Lower lobe of right lung (tissue), 2 donors: Measurements from ENCODE around the gene ROBO1. TPM values are rescaled to one million over a fixed set of nuclear protein-coding genes. Genes with fewer than 3 reads are reported as not detected.

Experiments used
- ATAC-seq, 2 donors: fragments of 200-7000 bp; cut with Tn5 transposase; one replicate each; pipeline ENCODE4 v1.9.1; 2020 to 2022; ENCODE audit warnings: mild to moderate bottlenecking in 2 of 2, moderate library complexity in 2 of 2
- DNase-seq: peaks from one replicate; pipeline ENCODE4 v3.0.0-alpha.2; 2020
- H3K27ac ChIP-seq: fragments of 200-600 bp; one replicate; pipeline ENCODE4 v1.8.0; 2022
- H3K27me3 ChIP-seq: fragments of 200-600 bp; one replicate; pipeline ENCODE4 v1.8.0; 2022; ENCODE audit warnings: low read depth
- H3K36me3 ChIP-seq: fragments of 200-600 bp; one replicate; pipeline ENCODE4 v1.8.0; 2022; ENCODE audit warnings: mild to moderate bottlenecking
- H3K4me1 ChIP-seq: fragments of 200-600 bp; one replicate; pipeline ENCODE4 v1.8.0; 2022
- H3K4me3 ChIP-seq: fragments of 200-600 bp; one replicate; pipeline ENCODE4 v1.8.0; 2022; ENCODE audit warnings: mild to moderate bottlenecking
- H3K9me3 ChIP-seq: fragments of 200-600 bp; one replicate; pipeline ENCODE4 v1.8.0; 2022
- intact Hi-C: fragments of 100-400 bp; cut with DNase I; formaldehyde crosslinking; loops from one replicate; pipeline ENCODE4 v1.11.0; 2022
- total RNA-seq: library from RNA; stranded (reverse); fragmentation: NEBNext Ultra II Directional; extraction: Animal tissue kit (Norgen Biotek cat#: 25700); gene quantifications from one replicate; pipeline ENCODE4 v1.2.1, GENCODE V29; 2021
- TF ChIP-seq, protein P1 (sequence below): fragments of 200-600 bp; IDR thresholded peaks from one replicate; pipeline ENCODE4 v1.8.0; 2022; ENCODE audit warnings: antibody characterized with exemption, mild to moderate bottlenecking
- donor health status: DM: no; HTN: yes; CAD: no; lungs with severe emphysema.

Gene ROBO1
- total RNA-seq, 1 donor from 2014 or later, result 14.8 TPM

DNA sequence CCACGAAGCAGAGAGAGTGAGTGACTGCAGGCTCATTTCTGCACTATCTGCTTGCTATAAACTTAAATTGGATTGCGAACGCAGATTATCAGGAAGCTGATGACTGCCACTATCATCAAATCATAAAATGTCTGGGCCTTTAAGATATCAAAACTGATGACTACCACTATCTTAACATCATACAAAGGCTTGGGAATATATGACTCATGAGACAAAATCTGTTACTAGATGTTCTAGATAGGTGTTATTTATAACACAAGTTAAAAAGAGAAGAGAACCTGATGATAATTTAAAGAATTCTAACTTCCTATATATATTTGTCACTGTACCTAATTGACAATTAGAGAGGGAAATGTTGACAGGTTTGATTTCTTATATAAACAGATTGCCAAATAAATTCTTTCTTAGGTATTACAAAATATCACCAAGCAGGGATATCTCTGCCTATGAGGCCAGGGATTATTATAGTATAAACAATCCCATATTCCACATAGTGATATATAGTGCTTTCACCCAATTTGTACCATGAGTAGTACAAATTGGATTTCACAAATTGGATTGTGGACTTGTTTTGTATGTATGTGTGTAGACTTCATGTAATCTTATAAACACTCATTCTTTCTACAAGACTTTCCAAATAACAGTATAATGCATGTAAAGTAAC lies 1157.2 kb downstream of the ROBO1 start:
- Histone ChIP-seq H3K27ac (no peak overlapping the region), H3K36me3 (no peaks in the 10 kb centered on the region), H3K27me3 (no peaks in the 10 kb centered on the region), H3K4me3 (no peak overlapping the region), H3K4me1 (no peaks in the 10 kb centered on the region), H3K9me3 (no peaks in the 10 kb centered on the region)
- TF ChIP-seq, protein P1, sequence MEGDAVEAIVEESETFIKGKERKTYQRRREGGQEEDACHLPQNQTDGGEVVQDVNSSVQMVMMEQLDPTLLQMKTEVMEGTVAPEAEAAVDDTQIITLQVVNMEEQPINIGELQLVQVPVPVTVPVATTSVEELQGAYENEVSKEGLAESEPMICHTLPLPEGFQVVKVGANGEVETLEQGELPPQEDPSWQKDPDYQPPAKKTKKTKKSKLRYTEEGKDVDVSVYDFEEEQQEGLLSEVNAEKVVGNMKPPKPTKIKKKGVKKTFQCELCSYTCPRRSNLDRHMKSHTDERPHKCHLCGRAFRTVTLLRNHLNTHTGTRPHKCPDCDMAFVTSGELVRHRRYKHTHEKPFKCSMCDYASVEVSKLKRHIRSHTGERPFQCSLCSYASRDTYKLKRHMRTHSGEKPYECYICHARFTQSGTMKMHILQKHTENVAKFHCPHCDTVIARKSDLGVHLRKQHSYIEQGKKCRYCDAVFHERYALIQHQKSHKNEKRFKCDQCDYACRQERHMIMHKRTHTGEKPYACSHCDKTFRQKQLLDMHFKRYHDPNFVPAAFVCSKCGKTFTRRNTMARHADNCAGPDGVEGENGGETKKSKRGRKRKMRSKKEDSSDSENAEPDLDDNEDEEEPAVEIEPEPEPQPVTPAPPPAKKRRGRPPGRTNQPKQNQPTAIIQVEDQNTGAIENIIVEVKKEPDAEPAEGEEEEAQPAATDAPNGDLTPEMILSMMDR, result no peak
- intact Hi-C loops, result no loop called here
- no peak for DNase-seq
- no peak for ATAC-seq

DNA sequence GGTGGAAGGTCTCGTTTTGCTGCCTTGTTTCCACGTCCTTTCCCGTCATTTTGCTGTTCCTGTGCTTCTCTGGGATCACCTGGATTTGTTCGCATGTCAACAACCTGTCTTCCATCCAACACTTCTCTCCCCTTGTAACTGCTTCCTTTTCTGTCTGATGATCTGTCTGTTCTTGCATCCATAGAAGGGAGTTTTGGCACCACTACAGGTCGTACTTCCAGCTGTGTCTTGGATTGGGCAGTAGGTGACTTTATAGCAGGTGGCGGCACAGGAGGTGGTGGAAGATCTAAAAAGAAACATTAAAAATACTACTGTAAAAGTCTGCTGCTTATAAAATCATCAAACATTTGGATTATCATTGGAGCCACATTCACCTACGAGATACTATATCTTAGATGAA lies 1161.0 kb downstream of the ROBO1 start:
- Histone ChIP-seq H3K27ac (no peak overlapping the region), H3K9me3 (no peaks in the 10 kb centered on the region), H3K4me1 (no peaks in the 10 kb centered on the region), H3K36me3 (no peaks in the 10 kb centered on the region), H3K4me3 (no peak overlapping the region), H3K27me3 (no peaks in the 10 kb centered on the region)
- DNase-seq, result no peak
- TF ChIP-seq, protein P1, result no peak
- no peak for ATAC-seq
- intact Hi-C loops, result no loop called here

DNA sequence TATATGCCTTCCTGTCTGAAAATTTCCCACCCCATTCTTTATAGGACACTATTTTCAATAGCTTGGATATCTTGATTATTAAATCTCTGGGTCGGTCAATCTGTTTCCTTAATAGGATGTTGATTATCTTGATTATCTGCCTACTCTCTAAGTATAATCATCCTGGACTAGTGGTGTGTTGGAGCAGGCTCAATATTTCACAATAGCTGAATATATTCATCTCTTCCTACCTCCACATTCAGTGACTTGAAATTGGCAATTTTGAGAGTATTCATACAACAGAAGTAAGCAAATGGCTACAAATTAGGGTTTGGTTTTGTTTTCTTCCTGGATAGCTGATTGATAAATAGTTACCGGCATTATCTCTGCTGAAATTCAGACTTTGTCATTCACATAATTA lies 1162.6 kb downstream of the ROBO1 start:
- no peak for ATAC-seq
- no peak overlapping the region for H3K4me3 ChIP-seq
- TF ChIP-seq, protein P1, result no peak
- no peaks in the 10 kb centered on the region for H3K36me3 ChIP-seq
- DNase-seq, result no peak
- no peaks in the 10 kb centered on the region for H3K4me1 ChIP-seq
- no peak overlapping the region for H3K27ac ChIP-seq
- H3K9me3 ChIP-seq, result no peaks in the 10 kb centered on the region
- intact Hi-C loops, result no loop called here
- H3K27me3 ChIP-seq, result no peaks in the 10 kb centered on the region

DNA sequence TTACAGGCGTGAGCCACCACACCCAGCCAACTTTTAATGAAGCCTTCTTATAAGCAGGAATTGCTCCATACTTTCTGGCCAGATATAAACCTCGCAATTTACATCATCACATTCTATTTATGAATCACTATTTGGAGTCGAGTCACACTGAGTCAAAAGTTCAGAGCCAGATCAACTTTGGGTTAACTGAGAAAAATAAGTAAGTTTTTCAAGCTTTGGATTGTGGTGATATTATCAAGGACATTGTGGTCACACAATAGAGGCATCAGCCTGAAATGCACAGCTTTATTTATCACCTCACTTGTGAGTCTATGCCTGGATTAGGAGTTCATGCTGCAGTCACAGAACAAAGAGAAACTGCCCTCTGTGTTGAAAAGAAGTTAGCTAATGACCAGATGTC lies 1163.5 kb downstream of the ROBO1 start:
- TF ChIP-seq, protein P1, result no peak
- no peak for ATAC-seq

DNA sequence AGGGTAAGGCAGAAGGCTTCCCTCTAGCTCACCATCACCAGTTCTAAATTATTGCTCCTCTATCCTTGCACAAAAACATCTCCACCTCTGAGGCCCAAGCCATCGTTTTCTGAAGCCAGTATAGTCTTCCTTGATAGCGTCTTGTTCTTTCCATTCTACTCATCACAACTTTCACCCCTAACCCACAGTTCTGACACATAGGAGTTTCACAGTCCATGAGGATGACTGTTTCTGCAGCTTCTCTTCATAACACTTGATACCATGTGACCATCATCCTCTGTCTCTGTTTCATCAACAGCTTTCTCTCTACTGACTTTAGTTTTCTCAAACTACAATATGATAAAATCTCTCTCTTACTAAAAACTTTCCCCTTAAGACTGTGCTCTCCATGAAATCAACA lies 1166.5 kb downstream of the ROBO1 start:
- Histone ChIP-seq H3K36me3 (no peaks in the 10 kb centered on the region), H3K9me3 (no peaks in the 10 kb centered on the region), H3K27me3 (no peaks in the 10 kb centered on the region), H3K27ac (no peak overlapping the region), H3K4me3 (no peak overlapping the region), H3K4me1 (no peaks in the 10 kb centered on the region)
- intact Hi-C loops, result no loop called here
- no peak for DNase-seq
- TF ChIP-seq, protein P1, result no peak
- ATAC-seq, result no peak

More for the DNA sequence above, 1163.5 kb downstream of the ROBO1 start:
- no peak for DNase-seq
- Histone ChIP-seq H3K27ac (no peak overlapping the region), H3K27me3 (no peaks in the 10 kb centered on the region), H3K4me1 (no peaks in the 10 kb centered on the region), H3K36me3 (no peaks in the 10 kb centered on the region), H3K4me3 (no peak overlapping the region), H3K9me3 (no peaks in the 10 kb centered on the region)
- intact Hi-C loops, result no loop called here
